Stimulated activated CD4-positive, alpha-beta T cell treated with anti-CD3 and anti-CD28 coated beads, Interleukin-12 subunit alpha, Interleukin-12 subunit beta, amount 100 ng/mL, for 48 hours (primary cell): ENCODE data around the gene CSN3.
"Not testable (repeated sequence)": the region's sequence is repeated elsewhere in the genome, so short reads cannot be mapped to it uniquely, and the experiment has no call there.

Experiments used
- DNase-seq, 3 donors: peaks; one replicate each; pipeline ENCODE4 v3.0.0-alpha.2; 2020; ENCODE audit warnings: low read depth in 2 of 3, low spot score in 1 of 3

The CSN3 gene, protein sequence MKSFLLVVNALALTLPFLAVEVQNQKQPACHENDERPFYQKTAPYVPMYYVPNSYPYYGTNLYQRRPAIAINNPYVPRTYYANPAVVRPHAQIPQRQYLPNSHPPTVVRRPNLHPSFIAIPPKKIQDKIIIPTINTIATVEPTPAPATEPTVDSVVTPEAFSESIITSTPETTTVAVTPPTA

DNA sequence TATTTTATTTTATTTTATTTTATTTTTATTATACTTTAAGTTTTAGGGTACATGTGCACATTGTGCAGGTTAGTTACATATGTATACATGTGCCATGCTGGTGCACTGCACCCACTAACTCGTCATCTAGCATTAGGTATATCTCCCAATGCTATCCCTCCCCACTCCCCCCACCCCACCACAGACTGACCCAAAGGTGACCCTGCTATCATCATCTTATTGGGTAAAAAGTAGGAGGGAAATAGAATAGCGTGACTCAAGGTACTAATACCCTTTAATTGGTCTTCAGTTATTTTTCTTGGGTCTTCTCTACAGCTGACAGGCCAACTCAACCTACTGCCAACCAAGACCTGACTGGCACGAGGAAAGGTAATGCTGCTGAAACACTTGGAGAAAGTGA is at the start of gene CSN3:
Gene CSN3, plus strand, starts transcription at position 301 of the 400 bp plus-strand sequence. CDS start 2,223 bp downstream, outside the sequence.
- DNase-seq, result not testable (repeated sequence)

DNA sequence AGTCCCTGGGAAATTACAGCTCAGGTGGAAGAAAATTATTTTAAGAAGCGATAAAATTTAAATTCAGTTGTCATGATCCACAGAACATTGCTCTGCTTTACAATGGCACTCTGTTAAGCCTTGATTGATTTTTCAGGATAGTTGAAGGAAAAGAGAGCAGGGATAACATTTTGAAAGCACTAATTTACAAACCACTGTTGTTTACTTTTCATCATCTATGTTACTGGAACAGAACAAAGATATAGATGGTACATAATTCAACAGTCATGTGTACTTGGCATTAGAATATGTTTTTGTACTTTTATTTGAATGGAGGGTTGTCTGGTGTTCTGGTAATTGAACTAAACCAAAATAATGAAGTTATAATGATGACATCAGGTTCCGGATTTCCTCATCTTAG is 49.5 kb upstream of the CSN3 start:
- DNase-seq, result no peak

DNA sequence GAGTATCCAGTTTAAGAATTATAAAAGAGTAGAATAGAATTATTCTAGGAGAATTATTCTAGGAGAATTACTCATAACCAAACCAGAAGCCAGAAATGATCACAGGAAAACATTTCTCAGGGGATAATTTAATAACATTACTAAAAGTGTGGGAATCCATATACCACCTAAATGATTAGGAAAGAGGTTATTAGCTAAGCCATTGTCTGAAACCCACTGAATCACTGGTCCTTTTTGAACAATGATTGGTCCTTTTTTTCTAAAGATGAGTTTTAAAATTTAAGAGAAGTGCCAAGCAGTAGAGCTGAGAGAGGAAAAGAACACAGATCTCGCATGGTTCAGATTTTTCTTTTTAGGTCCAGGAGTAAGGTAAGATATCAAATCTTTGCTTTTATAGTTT is 47.0 kb upstream of the CSN3 start, which contains the start of gene ODAM:
Gene ODAM, plus strand, starts transcription at position 301 of the 400 bp plus-strand sequence. CDS start 819 bp downstream, outside the sequence.
- no peak for DNase-seq

DNA sequence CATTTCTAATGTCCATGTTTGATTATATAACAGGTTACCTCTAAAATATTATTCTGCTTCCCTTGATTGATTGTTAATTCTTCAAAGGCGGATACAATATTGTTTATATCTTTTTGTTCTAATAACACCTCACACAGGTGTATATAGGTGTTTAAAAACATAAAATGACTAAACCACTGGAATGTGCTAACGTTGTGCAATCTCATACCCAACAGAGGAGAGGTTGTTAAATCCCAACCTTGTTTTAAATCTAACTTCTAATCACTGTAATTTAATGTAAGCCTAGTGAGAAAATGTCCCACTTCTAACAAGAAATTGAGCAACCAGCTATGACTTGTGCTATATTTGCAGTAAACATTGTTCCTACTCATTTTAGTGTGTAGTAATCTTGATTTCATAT is 45.5 kb upstream of the CSN3 start:
- DNase-seq, result no peak

DNA sequence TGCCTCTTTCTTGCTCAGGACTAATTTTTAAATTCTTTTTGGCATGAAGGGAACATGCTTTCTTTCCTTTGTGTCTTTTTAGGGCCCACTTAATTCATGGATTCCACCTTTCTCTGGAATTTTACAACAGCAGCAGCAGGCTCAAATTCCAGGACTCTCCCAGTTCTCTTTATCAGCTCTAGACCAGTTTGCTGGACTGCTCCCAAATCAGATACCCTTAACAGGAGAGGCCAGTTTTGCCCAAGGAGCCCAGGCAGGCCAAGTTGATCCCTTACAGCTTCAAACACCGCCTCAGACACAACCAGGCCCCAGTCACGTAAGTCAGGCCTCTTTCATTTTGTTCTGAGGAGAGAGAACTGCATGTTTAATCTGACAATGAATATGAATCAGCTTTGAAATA is 44.6 kb upstream of the CSN3 start:
- DNase-seq, result no peak

DNA sequence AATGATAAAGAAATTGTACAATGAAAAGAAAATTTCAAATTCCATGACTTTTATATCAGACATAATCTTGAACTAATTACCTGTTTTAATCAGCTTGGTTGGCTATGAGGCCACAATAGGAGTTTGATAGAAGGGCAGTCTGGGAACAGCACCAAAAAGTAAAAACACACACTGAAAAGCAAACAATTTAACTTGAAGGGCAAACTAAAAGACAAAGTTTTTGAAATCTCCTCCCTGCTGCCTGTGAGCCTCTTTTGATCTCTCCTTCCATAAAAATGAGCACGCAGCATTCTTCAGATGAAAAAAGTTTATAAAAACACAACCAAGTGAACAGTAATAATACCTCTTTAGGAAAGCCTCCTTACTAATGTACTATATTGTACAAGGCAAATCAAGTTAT is 38.8 kb upstream of the CSN3 start:
- no peak for DNase-seq

DNA sequence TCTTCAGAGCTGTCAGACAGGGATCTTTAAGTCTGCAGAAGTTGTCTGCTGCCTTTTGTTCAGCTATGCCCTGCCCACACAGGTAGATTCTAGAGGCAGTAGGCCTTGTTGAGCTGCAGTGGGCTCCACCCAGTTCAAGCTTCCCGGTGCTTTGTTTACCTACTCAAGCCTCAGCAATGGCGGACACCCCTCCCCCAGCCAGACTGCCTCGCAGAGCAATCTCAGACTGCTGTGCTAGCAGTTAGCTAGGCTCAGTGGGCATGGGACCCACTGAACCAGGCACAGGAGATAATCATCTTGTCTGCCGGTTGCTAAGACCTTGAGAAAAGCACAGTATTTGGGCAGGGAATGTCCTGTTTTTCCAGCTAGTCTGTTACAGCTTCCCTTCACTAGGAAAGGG is 29.6 kb upstream of the CSN3 start:
- DNase-seq, result not testable (repeated sequence)

DNA sequence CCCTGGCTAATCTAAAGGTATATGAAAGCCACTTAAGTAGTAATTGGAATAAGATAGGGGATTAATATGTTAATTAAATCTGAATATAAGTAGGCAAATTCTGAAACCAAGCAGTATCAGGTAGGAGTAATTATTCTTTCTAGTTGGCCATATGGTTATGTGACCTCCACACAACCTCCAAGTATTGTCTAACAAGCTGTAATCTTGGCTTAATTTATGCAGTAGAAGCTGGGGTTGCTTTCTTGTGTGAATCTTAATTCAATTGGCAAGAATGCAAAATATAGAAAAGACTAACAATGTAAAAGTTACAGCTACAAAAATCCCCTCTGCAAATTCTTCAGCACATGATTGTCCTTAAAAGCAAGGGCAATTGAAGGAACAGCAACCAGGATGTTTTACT is 26.3 kb upstream of the CSN3 start:
- DNase-seq, result not testable (repeated sequence)

DNA sequence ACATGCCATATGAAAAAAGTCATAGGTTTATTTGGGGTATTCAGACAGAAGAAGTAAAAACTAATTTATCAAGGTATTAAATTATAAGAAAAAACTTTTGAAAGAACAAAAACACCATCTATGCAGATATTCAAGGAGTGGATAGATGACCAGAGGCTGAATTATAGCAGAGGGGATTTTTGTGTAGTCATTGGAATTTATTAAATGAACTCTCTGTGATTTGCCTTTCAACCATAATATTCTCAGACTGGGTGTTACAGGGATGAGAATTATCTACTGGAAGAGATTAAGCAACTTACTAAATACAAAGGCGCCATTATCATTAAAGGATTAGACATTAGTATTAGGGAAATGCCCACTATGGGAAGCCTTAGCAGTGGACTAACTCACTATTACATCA is 25.8 kb upstream of the CSN3 start:
- not testable (repeated sequence) for DNase-seq

DNA sequence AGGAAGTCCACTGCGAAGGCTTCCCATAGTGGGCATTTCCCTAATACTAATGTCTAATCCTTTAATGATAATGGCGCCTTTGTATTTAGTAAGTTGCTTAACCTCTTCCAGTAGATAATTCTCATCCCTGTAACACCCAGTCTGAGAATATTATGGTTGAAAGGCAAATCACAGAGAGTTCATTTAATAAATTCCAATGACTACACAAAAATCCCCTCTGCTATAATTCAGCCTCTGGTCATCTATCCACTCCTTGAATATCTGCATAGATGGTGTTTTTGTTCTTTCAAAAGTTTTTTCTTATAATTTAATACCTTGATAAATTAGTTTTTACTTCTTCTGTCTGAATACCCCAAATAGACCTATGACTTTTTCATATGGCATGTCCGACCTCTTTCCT is 21.0 kb upstream of the CSN3 start:
- not testable (repeated sequence) for DNase-seq

DNA sequence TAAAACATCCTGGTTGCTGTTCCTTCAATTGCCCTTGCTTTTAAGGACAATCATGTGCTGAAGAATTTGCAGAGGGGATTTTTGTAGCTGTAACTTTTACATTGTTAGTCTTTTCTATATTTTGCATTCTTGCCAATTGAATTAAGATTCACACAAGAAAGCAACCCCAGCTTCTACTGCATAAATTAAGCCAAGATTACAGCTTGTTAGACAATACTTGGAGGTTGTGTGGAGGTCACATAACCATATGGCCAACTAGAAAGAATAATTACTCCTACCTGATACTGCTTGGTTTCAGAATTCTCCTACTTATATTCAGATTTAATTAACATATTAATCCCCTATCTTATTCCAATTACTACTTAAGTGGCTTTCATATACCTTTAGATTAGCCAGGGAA is 20.6 kb upstream of the CSN3 start:
- DNase-seq, result not testable (repeated sequence)

DNA sequence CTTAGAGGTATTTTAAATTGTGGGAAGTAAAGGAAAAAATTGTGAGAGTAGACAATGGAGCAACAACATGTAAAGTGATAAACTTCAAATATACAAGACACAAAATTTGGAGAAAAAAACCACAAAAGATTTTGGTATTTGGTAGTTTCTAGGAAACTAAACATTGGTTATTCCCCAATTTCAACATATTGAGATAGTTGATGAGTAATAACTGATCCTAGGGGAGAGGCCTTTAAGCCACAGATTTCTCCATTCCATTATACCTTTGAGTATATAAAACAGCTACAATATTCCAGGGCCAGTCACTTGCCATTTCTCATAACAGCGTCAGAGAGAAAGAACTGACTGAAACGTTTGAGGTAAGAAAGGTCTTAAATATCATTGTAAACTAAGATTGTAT is 16.6 kb upstream of the CSN3 start, which contains the start of gene FDCSP:
Gene FDCSP, plus strand, starts transcription at position 301 of the 400 bp plus-strand sequence. CDS start 5,071 bp downstream, outside the sequence.
- no peak for DNase-seq

DNA sequence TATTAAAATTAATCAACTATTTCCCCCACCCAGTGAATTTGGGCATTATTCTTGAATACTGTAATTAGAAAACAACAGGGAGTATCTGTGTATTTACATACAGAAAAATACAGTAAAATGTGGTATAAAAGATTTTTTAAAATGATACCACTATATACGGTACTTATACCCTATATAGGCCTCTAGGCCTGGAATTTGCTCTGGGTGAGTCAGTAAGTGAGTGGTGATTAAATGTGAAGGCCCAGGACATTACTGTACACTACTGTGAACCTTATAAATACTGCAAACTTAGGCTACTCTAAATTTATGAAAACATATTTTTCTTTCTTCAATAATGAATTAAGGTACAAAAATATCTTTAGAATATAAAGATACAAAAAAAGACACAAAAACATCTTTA is 6.3 kb upstream of the CSN3 start:
- no peak for DNase-seq

DNA sequence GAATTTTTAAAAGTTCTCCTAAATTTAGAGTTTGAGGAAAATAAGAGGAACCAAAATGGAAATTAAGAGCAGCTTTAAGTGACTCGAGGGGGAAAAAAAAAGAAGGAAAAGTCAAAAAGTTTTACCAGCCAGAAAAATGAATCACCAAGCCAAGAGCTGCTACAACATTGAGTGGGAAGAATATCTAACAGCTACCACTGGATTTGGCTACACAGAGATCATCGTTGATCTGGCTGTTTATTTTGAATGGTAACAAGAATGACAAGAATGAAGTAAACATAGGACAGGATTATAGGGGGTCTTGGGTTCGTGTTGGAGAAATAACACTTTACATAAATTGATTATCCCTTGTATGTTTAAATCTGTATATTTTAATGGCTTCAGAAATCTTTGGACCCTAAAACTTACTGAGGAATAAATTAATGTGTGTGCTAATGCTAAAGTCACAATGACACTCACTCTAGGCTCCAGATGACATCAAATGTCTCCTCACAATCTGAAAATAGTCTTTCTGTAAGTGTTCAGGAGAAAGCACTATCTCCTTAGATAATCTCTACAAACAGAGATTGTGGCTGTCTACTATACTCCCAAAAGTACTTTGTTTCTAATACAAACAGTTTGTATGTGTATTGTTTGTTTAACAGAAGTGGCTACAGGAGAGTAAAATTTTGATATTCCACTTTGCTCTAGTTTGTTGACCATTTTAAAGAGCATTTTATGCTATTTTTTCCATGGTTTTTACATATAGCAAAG is 3.1 kb upstream of the CSN3 start:
- no peak for DNase-seq

DNA sequence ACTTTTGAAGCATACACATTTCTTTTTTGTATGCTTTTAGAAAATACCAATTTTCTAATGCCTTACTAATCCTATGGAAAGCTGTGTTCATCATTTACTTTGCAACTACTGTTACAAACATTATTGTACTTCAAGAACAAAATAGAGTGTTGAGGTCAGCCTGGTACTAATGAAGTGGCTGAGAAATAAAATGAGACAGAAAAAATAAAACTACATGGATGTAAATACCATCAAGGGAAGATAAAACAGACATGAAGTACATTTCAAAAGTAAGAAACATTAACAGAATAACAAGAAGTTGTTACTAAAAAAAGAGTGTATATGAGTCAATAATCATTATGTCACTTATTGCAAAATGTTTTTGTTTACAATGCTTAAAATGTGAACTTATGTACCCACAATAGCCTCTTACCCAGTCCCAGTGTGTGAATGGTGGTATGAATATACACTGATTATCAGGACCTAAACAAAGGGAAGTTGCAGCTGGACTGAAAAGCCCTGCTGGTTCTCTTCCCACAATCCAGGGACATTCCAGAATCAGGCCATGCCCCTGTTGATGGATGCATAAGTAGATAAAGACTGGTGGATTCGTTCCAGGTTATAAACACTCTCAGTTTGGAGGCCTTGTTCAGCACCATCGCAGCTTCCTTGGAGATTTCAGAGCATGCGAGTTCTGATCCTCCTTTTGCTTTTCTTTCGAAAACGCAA is 2.4 kb upstream of the CSN3 start:
- DNase-seq, result no peak

DNA sequence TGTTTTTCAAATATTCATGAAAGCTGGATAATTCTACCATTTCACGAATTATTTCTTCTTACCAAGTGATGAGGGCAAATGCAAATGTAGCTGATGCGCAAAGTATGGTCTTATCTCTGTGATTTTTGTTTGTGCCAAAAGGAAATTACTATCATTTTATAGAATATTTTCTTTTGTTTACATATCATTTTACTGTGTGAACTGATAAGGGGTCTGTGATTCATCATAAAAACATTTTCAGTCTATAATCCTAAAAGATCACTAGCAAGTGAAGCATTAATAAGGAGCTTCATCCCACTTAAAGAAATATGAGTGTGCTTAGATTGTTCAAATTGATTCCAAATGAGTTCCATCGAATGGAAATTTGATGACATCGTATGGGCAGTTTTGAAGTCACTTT is 694 bp downstream of the CSN3 start:
- DNase-seq, result no peak

DNA sequence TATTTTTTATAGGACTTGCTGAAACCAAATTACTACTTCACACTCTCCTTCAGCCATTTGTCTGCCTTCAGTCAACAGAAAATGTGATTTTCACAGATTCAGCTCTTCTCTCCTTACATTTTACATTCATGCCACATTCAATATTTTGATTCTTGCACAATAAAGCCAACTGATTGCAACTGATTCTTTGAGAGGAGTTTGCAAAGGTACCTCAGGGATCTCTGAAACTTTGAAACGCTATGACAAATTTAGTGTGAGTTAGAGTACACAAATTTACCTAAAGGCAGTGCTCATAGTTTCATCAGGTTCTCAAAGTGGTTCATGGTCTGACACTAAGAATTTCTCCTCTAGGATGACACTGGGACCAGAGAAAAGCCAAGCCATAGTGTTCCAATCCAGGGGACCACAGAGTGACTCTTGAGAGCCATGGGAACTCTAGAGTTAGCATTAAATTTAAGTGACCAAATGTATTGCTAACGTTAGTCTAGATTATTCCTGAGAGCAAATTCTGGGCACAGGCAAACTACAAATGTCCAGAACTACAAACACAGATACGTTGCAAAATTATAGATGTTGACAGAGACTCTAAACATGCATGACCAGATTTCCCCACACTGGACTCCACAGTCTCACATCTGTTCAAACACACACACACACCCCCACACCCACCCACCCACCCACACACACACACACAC is 9.0 kb downstream of the CSN3 start:
- no peak for DNase-seq

DNA sequence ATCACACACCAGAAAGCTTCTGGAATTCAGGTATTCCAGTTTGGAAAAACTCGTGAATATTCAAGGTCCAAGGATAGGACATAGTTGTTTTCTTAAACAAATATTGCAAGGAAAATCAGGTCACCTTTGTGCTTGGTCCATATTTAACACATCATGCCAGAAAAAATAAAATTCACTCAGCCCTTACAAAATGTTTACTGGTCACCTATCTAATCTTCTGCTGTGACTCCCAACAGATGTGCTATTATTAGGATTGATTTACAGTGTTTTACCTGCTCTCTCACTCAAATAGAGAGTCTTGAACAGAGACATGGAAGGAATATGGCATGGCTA is 9.5 kb downstream of the CSN3 start:
- DNase-seq, result no peak

DNA sequence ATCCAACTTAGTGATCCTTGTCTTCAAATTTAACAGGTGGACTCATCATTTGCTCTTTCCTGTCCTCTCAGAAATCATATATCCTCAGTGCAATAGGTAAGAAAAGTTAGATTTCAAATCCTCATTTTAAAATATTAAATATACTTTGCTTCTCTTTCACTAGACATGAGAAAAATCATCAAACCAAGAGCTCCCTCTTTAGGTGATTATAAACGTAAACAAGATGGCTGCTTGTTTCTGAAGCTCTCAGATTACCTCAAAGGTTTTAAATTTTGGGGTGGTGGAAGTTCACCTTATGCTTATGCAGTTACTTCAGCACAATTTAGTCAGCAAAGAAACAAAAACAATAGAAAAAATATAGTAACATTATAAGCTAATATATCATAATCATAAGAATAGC is 27.3 kb downstream of the CSN3 start:
- no peak for DNase-seq

DNA sequence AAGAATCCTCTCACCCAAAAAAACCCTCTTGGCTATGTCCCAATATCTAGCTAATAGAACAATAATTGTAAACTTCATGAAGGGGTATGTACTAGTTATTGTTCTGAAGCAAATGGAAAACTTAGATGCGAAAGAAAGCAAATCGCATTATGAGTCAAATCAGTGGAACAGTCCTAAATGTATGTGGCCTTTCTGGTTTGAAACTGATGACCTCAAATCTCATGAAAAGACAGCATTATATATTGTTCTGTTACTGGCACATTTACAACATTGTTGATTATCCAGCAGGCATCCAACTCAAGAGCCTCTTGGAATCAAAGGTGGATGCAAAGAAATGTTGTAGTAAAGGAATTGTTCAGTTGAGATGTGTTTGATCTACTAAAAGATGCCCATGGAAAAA is 34.7 kb downstream of the CSN3 start:
- no peak for DNase-seq

DNA sequence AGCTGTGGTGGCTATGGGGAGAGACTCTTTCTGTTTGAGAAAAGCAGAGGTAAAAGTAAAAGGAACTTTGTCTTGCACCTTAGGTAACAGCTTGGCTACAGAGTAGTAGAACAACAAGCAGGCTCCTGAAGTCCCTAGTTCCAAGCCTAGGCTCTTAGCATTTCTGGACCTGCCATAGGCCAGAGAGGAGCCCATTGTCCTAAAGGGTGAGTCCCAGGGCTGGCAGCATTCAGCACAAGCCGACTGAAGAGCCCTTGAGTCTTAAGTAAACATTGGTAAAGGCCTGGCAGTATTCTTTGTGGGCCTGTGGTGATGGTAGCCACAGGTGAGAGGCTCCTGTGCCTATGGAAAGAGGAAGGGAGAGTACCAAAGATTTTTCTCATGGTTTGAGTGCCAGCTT is 38.2 kb downstream of the CSN3 start:
- DNase-seq, result no peak

DNA sequence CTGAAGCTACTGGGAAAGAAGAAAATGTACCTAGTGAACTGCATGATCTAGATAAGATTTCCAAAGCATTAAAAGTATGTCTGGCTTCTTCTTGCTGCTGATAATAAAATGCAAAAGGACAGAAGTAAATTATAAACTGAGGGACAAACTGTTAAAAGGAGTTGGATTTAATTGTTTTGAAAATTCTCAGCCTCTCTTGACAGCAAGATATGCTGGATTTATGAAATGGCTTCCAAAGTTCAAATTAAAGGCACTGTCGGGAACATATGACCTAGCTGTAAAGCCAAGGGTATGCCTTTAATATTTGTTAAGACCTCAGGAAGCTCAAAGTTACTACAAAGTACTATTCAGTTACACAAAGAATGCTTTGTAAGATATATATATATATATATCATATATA is 46.3 kb downstream of the CSN3 start:
- DNase-seq, result no peak
